Myocyte (in vitro differentiated cells): ENCODE results near the gene STAT5B. TPM values are rescaled to one million over a fixed set of nuclear protein-coding genes. Genes with fewer than 3 reads are reported as not detected.

Experiments used
- DNase-seq: peaks from one replicate; pipeline ENCODE4 v3.0.0-alpha.2; 2012; ENCODE audit warnings: low read depth
- total RNA-seq: library from RNA; depleted of rRNA; stranded (reverse); fragments of >200 nt; gene quantifications from 2 replicates; pipeline ENCODE4 v1.2.3, GENCODE V29; 2014

STAT5B gene
- total RNA-seq, 1 donor from 2014 or later: 27.2 TPM

GRCh38 chr17:42180922-42181850 is 95.0 kb downstream of the STAT5B start, which contains the start of gene KCNH4:
Gene KCNH4, minus strand, starts transcription at chr17:42181142. Its CDS starts 197 bp downstream, at chr17:42180945.
- peak; percentile 48 for DNase-seq

GRCh38 chr17:42180411-42180921 is 95.7 kb downstream of the STAT5B start:
- no peak for DNase-seq

- peak; percentile 51 for DNase-seq
These were observed 96.2 kb downstream of the STAT5B start for GRCh38 chr17:42179911-42180410.

- no peak for DNase-seq
These were observed 96.9 kb downstream of the STAT5B start for GRCh38 chr17:42179335-42179734.

GRCh38 chr17:42178817-42179216 is 97.4 kb downstream of the STAT5B start:
- DNase-seq: no peak

GRCh38 chr17:42177684-42178083 is 98.5 kb downstream of the STAT5B start:
- DNase-seq: no peak

GRCh38 chr17:42174126-42174783 is 101.9 kb downstream of the STAT5B start:
- DNase-seq: no peak

GRCh38 chr17:42171831-42172230 is 104.4 kb downstream of the STAT5B start:
- DNase-seq: no peak

- DNase-seq: no peak
These were observed 106.8 kb downstream of the STAT5B start for GRCh38 chr17:42169351-42169750.

- DNase-seq: no peak
These were observed 108.4 kb downstream of the STAT5B start for GRCh38 chr17:42167807-42168206.

- DNase-seq: no peak
These were observed 109.9 kb downstream of the STAT5B start for GRCh38 chr17:42166196-42166763.

- no peak for DNase-seq
These were observed 110.4 kb downstream of the STAT5B start for GRCh38 chr17:42165751-42166150.

GRCh38 chr17:42163696-42164407 is 112.3 kb downstream of the STAT5B start:
- DNase-seq: no peak

GRCh38 chr17:42163113-42163512 is 113.1 kb downstream of the STAT5B start:
- DNase-seq: no peak

- DNase-seq: no peak
These were observed 115.7 kb downstream of the STAT5B start for GRCh38 chr17:42160531-42160910.

- DNase-seq: no peak
These were observed 116.2 kb downstream of the STAT5B start for GRCh38 chr17:42159796-42160530.

- DNase-seq: no peak
These were observed 120.6 kb downstream of the STAT5B start for GRCh38 chr17:42155614-42156045.

- DNase-seq: peak; percentile 40
These were observed 122.1 kb downstream of the STAT5B start for GRCh38 chr17:42153919-42154742.
